ENCODE measurements around the gene CHMP2A. TPM values are rescaled to one million over a fixed set of nuclear protein-coding genes. Genes with fewer than 3 reads are reported as not detected.

CHMP2A gene
- total and polyA plus RNA-seq, 9 donors: 54.2 to 143 (median 98.3) TPM

- Histone ChIP-seq H3K4me1 (ENCODE audit: insufficient read depth) (peaks cover 2% of the 10 kb centered on the region), H3K27ac (no peak overlapping the region), H3K4me3 (no peak overlapping the region), H3K36me3 (no peaks in the 10 kb centered on the region), H3K27me3 (no peaks in the 10 kb centered on the region), H3K9me3 (no peaks in the 10 kb centered on the region)
- no peak for DNase-seq
- intact Hi-C loops (cut with DNase I): no loop called here
- no peak for TF ChIP-seq EP300 (IDR thresholded peaks at IDR 0.05)
- no peak for TF ChIP-seq CTCF (IDR thresholded peaks at IDR 0.05)
- no peak for TF ChIP-seq POLR2A (IDR thresholded peaks at IDR 0.05)
- 1 to 2% (median 1%) methylated on average over 52 to 55 of the region's 55 CpGs for WGBS, 3 donors
Measured at GRCh38 chr19:58538257-58539168, 16.4 kb downstream of the CHMP2A start.

DNA sequence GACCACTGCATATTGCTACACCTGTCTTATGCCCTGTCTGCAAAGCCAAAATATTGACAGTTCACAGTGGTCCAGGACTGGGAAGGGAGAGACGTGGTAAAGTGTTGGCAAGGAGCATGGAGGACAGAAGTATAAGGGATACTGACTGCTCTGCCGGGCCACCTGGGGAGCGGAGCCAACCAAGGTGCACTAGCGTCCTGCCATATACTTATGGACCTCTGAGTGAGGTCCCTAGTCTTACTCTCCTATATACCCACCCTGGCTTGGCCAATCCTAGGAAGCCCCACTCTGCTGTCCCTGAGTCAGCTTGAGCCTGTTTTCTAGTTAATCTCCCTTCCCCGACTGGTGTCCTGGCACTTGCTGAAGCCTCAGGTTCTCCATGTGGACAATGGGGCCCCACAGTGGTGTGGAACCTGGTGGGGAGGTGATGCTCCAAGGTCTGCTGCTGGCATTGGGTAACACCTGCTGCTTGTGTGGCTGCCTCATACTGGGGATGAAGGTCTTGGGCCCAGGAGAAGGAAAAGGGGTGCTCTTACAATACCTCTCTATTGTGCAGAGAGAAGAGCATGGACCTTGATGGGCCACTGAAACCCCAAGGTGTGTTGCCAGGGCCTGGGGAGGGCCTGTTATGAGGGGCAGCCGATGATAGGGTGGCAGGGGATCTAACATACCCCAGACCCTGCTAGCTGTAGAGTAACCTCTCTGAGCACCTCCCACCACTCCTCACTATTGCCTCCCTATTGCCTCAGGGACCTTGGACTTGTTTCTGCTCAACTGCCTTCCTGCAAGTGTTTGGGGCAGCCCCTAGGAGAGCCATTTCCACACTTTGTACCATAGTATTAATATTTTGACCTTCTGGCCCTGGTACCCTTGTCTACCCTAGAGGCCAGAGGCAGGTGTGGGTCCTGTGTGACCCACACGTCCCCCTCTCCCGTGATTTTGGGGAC is 17.8 kb downstream of the CHMP2A start:
- Histone ChIP-seq H3K27me3 (no peaks in the 10 kb centered on the region), H3K9me3 (no peaks in the 10 kb centered on the region), H3K27ac (no peak overlapping the region), H3K4me3 (no peak overlapping the region), H3K4me1 (ENCODE audit: insufficient read depth) (peaks cover 2% of the 10 kb centered on the region), H3K36me3 (no peaks in the 10 kb centered on the region)
- DNase-seq: no peak
- WGBS, 3 donors: 78 to 89% (median 82%) methylated on average over 8 of the region's 8 CpGs
- intact Hi-C loops (cut with DNase I): no loop called here
- TF ChIP-seq EP300 (IDR thresholded peaks at IDR 0.05) (no peak), CTCF (IDR thresholded peaks at IDR 0.05) (no peak), POLR2A (IDR thresholded peaks at IDR 0.05) (no peak)

- no peak for DNase-seq
- no peak overlapping the region for H3K4me3 ChIP-seq
- H3K36me3 ChIP-seq: no peaks in the 10 kb centered on the region
- peaks cover 2% of the 10 kb centered on the region for H3K4me1 ChIP-seq (ENCODE audit: insufficient read depth)
- no peaks in the 10 kb centered on the region for H3K9me3 ChIP-seq
- 91 to 95% (median 93%) methylated on average over 3 of the region's 3 CpGs for WGBS, 3 donors
- H3K27me3 ChIP-seq: no peaks in the 10 kb centered on the region
- no peak for TF ChIP-seq CTCF (IDR thresholded peaks at IDR 0.05)
- TF ChIP-seq POLR2A (IDR thresholded peaks at IDR 0.05): no peak
- no peak overlapping the region for H3K27ac ChIP-seq
- intact Hi-C loops (cut with DNase I): no loop called here
Measured at GRCh38 chr19:58535857-58536256, 19.0 kb downstream of the CHMP2A start.

DNA sequence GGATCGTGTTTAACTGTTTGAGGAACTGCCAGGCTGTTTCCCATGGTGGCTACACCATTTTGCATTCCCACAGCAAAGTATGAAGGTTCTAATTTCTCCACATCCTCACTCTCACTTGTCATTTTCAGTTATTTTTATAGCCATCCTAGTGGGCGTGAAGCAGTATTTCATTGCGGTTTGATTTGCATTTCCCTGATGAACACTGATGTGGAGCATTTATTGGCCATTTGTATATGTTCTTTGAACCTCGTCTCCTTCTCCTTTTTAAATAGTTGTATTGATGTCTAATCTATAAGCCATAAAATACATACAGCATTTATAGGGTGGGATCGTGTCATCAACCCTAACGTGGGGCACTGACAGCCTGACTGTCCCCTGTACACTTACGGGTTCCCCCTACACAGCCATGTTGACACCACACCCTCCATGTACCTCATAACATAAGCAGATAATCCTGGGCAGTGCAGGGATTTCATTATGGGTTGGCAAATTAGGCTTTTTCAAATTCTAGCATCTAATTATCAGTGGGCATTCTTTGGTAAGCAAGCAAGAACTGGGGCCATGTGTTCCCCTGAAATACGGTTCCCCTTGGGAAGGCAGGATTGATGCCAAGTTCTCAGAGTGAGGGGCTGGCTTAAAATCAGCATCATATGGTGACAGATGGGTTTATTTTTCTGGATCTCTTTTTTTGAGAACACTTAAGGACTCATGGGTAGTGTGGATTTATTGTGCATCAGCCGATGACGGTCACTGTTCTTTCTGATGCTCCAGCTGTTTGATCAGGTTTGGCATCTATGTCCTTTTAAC is 23.7 kb downstream of the CHMP2A start:
- no peak for TF ChIP-seq CTCF (IDR thresholded peaks at IDR 0.05)
- no peak for TF ChIP-seq EP300 (IDR thresholded peaks at IDR 0.05)
- no peak for TF ChIP-seq POLR2A (IDR thresholded peaks at IDR 0.05)
- intact Hi-C loops (cut with DNase I): no loop called here

More for the DNA sequence above, 23.7 kb downstream of the CHMP2A start:
- Histone ChIP-seq H3K27ac (no peak overlapping the region), H3K4me3 (no peak overlapping the region), H3K27me3 (no peaks in the 10 kb centered on the region), H3K4me1 (ENCODE audit: insufficient read depth) (no peaks in the 10 kb centered on the region), H3K36me3 (no peaks in the 10 kb centered on the region), H3K9me3 (no peaks in the 10 kb centered on the region)
- DNase-seq: no peak
- WGBS, 3 donors: 60 to 72% (median 66%) methylated on average over 10 of the region's 10 CpGs
